NCI-H2107 treated with DMSO at 0.1 percent for 48 hours (cell line): ENCODE measurements around the gene CDKN2D.

Experiments used
- DNase-seq: peaks from one replicate; lab custom pipeline; 2025; ENCODE audit not compliant: unreplicated experiment; lab: John Stamatoyannopoulos, UW

CDKN2D gene

GRCh38 chr19:10521461-10522171 is 47.2 kb downstream of the CDKN2D start:
- no peak for DNase-seq

GRCh38 chr19:10520652-10521318 is 48.0 kb downstream of the CDKN2D start:
- DNase-seq = no peak

GRCh38 chr19:10519421-10519820 is 49.4 kb downstream of the CDKN2D start:
- DNase-seq = no peak

GRCh38 chr19:10518444-10519361 is 50.1 kb downstream of the CDKN2D start:
- DNase-seq = no peak

GRCh38 chr19:10517760-10518443 is 50.9 kb downstream of the CDKN2D start:
- no peak for DNase-seq

- DNase-seq = no peak
Observed at GRCh38 chr19:10517361-10517759, 51.4 kb downstream of the CDKN2D start, which contains the start of gene S1PR5. TSS of gene S1PR5 (minus strand) at chr19:10517447. CDS start at chr19:10515011, 2,436 bp downstream.

GRCh38 chr19:10516671-10517286 is 52.0 kb downstream of the CDKN2D start:
- DNase-seq = no peak
